Measurements from ENCODE around the gene CLIP4. TPM values are rescaled to one million over a fixed set of nuclear protein-coding genes. Genes with fewer than 3 reads are reported as not detected.

The CLIP4 gene
- total RNA-seq, 4 donors from 2014 or later, result 11.9 to 37.8 (median 22.5) TPM

DNA sequence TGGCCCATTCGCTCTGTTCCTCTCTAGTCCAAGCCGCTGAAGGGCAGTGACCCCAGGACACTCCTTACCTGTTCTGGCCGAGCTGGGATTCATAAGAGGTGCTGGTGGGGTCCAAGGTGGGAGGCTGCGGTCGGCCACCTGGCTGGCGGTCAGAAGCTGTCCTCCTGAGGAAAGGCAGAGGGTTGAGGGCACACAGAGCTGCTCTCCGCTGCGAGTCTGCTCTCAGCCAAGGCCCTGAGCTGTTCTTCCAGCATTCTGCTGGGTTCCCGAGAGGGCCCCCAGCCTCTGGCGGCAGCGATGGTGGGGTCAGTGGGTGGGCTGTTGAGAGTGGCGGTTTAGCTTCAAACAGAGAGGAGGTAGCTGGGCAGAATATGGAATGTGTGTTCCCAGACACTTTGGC lies 44.7 kb upstream of the CLIP4 start:
- WGBS, 2 donors (ENCODE audit: low coverage in 1 of 2), result 85% methylated on average over 12 of the region's 12 CpGs; no CpG with 5 or more reads in 1 of the 2 donors
- no peaks in the 10 kb centered on the region for H3K9me3 ChIP-seq

GRCh38 chr2:29071032-29071975 lies 43.9 kb upstream of the CLIP4 start:
- no peaks in the 10 kb centered on the region for H3K27me3 ChIP-seq
- intact Hi-C loops (cut with DNase I; ENCODE audit: low total_unique reads), result no loop called here
- WGBS, 2 donors (ENCODE audit: low coverage in 1 of 2), result 81 to 100% methylated on average over 1 to 19 of the region's 19 CpGs
- H3K9me3 ChIP-seq, result no peaks in the 10 kb centered on the region
- H3K27ac ChIP-seq, result no peak overlapping the region
- no peak for TF ChIP-seq EP300 (IDR thresholded peaks at IDR 0.05; ENCODE audit: low read depth)
- TF ChIP-seq POLR2AphosphoS5 (IDR thresholded peaks at IDR 0.05), result no peak
- no peak for TF ChIP-seq POLR2A (IDR thresholded peaks at IDR 0.05)
- no peak for TF ChIP-seq CTCF (IDR thresholded peaks at IDR 0.05)
- in situ Hi-C loops (cut with MboI; ENCODE audit: low pct_ligation_motif_present in 1 of 4, low pct_unique_long_range_greater_than_20kb in 1 of 4, low sequenced_read_pairs in 3 of 4), result no loop called here
- H3K36me3 ChIP-seq, result no peaks in the 10 kb centered on the region
- no peaks in the 10 kb centered on the region for H3K4me1 ChIP-seq
- H3K4me3 ChIP-seq, result no peak overlapping the region
- no peak for DNase-seq

More for the DNA sequence above, 44.7 kb upstream of the CLIP4 start:
- DNase-seq, result no peak
- no peaks in the 10 kb centered on the region for H3K4me1 ChIP-seq
- TF ChIP-seq EP300 (IDR thresholded peaks at IDR 0.05; ENCODE audit: low read depth), result no peak
- TF ChIP-seq POLR2A (IDR thresholded peaks at IDR 0.05), result no peak
- no peak for TF ChIP-seq POLR2AphosphoS5 (IDR thresholded peaks at IDR 0.05)
- TF ChIP-seq CTCF (IDR thresholded peaks at IDR 0.05), result no peak
- in situ Hi-C loops (cut with MboI; ENCODE audit: low pct_ligation_motif_present in 1 of 4, low pct_unique_long_range_greater_than_20kb in 1 of 4, low sequenced_read_pairs in 3 of 4) (no loop called here), intact Hi-C loops (cut with DNase I; ENCODE audit: low total_unique reads) (no loop called here)
- H3K27ac ChIP-seq, result no peak overlapping the region
- H3K27me3 ChIP-seq, result no peaks in the 10 kb centered on the region
- no peak overlapping the region for H3K4me3 ChIP-seq
- no peaks in the 10 kb centered on the region for H3K36me3 ChIP-seq

DNA sequence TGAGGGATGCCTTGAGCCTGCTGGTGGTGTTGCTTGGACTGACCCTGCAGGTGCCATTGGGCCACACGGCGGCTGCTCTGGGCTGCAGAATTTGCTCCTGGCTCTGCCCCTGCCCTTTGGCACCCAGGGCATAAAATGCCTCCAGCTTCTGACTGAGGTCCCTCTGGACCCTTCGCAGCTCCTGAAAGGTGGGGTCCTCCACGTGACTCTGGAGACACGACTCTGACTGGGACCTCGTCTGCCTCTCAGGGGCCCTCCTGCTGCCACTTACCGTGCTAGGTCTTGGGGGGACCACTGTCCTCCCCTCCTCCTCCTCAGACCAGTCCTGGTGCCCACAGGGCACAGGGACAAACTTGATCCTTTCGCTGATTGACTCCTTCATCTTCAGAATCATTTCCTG lies 43.0 kb upstream of the CLIP4 start:
- no peak overlapping the region for H3K4me3 ChIP-seq
- no peaks in the 10 kb centered on the region for H3K9me3 ChIP-seq
- no peak for DNase-seq
- intact Hi-C loops (cut with DNase I; ENCODE audit: low total_unique reads), result no loop called here
- WGBS, 2 donors (ENCODE audit: low coverage in 1 of 2), result 79% methylated on average over 8 of the region's 8 CpGs; no CpG with 5 or more reads in 1 of the 2 donors
- H3K4me1 ChIP-seq, result no peaks in the 10 kb centered on the region
- no peak for TF ChIP-seq POLR2AphosphoS5 (IDR thresholded peaks at IDR 0.05)
- TF ChIP-seq CTCF (IDR thresholded peaks at IDR 0.05), result no peak
- TF ChIP-seq POLR2A (IDR thresholded peaks at IDR 0.05), result no peak
- TF ChIP-seq EP300 (IDR thresholded peaks at IDR 0.05; ENCODE audit: low read depth), result no peak
- H3K36me3 ChIP-seq, result no peaks in the 10 kb centered on the region
- in situ Hi-C loops (cut with MboI; ENCODE audit: low pct_ligation_motif_present in 1 of 4, low pct_unique_long_range_greater_than_20kb in 1 of 4, low sequenced_read_pairs in 3 of 4), result no loop called here
- H3K27me3 ChIP-seq, result no peaks in the 10 kb centered on the region
- no peak overlapping the region for H3K27ac ChIP-seq

DNA sequence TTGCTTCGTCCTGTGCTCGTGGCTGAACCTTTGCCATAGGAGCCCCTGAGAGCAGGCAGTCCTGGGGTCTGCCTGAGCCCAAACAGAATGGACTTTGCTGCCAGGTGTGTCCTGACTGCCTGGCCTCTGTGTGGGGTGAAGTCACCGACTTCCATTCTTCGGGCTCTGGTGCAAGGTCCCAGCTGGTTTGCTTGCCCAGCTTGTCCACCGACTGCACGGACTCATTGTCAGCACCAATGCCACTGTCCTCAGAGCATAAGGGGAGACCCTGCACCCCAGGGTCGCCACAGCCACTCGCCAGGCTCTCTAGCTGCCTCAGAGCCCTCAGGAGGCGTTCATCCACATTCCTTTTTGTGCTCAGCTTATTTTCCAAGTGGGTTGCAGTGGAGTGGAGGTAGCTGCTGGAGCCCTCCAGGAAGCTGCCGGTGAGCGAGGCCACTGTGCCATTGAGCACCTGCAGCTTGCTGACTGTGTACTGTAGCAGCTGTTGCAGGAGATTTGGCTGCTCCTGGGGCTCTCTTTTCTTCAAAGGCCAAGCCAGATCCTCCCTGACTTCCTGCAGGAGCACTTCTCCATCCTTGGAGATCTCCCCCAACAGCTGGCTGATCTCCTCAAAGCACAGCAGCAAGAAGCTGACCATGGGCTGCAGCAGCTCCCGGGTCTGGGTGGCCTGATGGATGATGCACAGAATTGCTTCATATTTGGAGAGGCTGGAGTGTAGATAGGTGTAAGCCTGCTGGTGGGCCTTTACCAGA lies 42.1 kb upstream of the CLIP4 start:
- H3K36me3 ChIP-seq, result no peaks in the 10 kb centered on the region
- H3K4me1 ChIP-seq, result no peaks in the 10 kb centered on the region
- WGBS, 2 donors (ENCODE audit: low coverage in 1 of 2), result 80 to 83% methylated on average over 2 to 10 of the region's 12 CpGs
- no peak overlapping the region for H3K27ac ChIP-seq
- intact Hi-C loops (cut with DNase I; ENCODE audit: low total_unique reads) (no loop called here), in situ Hi-C loops (cut with MboI; ENCODE audit: low pct_ligation_motif_present in 1 of 4, low pct_unique_long_range_greater_than_20kb in 1 of 4, low sequenced_read_pairs in 3 of 4) (no loop called here)
- H3K4me3 ChIP-seq, result no peak overlapping the region
- no peak for DNase-seq
- no peaks in the 10 kb centered on the region for H3K9me3 ChIP-seq
- no peak for TF ChIP-seq CTCF (IDR thresholded peaks at IDR 0.05)
- no peak for TF ChIP-seq POLR2A (IDR thresholded peaks at IDR 0.05)
- TF ChIP-seq EP300 (IDR thresholded peaks at IDR 0.05; ENCODE audit: low read depth), result no peak
- TF ChIP-seq POLR2AphosphoS5 (IDR thresholded peaks at IDR 0.05), result no peak
- H3K27me3 ChIP-seq, result no peaks in the 10 kb centered on the region

Data from transverse colon (tissue), 4 donors.